Neural crest cell (in vitro differentiated cells): ENCODE measurements around the gene ARF3. TPM values are rescaled to one million over a fixed set of nuclear protein-coding genes. Genes with fewer than 3 reads are reported as not detected.

Experiments used
- DNase-seq: peaks from one replicate; pipeline ENCODE4 v3.0.0; 2021; ENCODE audit warnings: low read depth, mixed read lengths, low spot score
- H3K27ac Mint-ChIP-seq: one replicate; pipeline ENCODE4 v1.8.0; 2021; ENCODE audit warnings: mild to moderate bottlenecking, mixed read lengths; ENCODE audit not compliant: unreplicated experiment
- H3K27me3 Mint-ChIP-seq: 2 replicates; pipeline ENCODE4 v1.8.0; 2021; ENCODE audit warnings: low read depth, mild to moderate bottlenecking, mixed read lengths
- H3K36me3 Mint-ChIP-seq: 2 replicates; pipeline ENCODE4 v1.8.0; 2021; ENCODE audit warnings: low read depth, mild to moderate bottlenecking, mixed read lengths
- H3K4me1 Mint-ChIP-seq: 2 replicates; pipeline ENCODE4 v1.8.0; 2021; ENCODE audit warnings: mixed read lengths
- H3K4me3 Mint-ChIP-seq: one replicate; pipeline ENCODE4 v1.8.0; 2021; ENCODE audit warnings: mild to moderate bottlenecking, mixed read lengths
- H3K9me3 Mint-ChIP-seq: 2 replicates; pipeline ENCODE4 v1.8.0; 2021; ENCODE audit warnings: mixed read lengths
- total RNA-seq: library from RNA; stranded (reverse); gene quantifications from 2 replicates; pipeline ENCODE4 v1.2.1, GENCODE V29; 2021
- TF ChIP-seq, protein P1 (sequence below): fragments of 200-600 bp; sonication (generic); conservative IDR thresholded peaks from 2 replicates; pipeline ENCODE4 v1.5.0; 2021; ENCODE audit warnings: antibody characterized with exemption, mild to moderate bottlenecking

The ARF3 gene
- total RNA-seq, 1 donor from 2014 or later: 202 TPM

DNA sequence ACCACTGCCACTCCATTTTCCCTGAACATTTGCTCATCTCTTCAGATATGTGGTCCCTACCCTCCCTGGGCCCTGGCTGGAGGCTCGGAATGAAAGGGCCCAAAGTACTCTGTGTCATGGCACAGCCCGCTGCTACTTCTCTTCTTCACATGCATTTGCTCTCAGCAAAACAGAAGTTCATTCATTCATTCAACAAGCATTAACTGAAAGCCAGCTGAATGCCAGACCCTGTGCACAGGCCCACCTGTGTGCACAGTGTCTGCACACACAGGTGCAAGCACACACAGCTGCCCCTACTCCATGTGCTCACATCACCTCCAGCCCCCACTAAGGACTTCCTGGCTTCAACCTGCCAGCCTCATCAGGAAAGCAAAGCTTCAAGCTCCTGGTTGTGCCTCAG lies 28.6 kb upstream of the ARF3 start:
- Mint-ChIP-seq H3K27me3 (peaks cover 95% of the 10 kb centered on the region), H3K4me3 (no peak overlapping the region), H3K36me3 (no peaks in the 10 kb centered on the region), H3K27ac (no peak overlapping the region), H3K4me1 (peaks cover 30% of the 10 kb centered on the region), H3K9me3 (no peaks in the 10 kb centered on the region)
- no peak for DNase-seq
- TF ChIP-seq, protein P1, sequence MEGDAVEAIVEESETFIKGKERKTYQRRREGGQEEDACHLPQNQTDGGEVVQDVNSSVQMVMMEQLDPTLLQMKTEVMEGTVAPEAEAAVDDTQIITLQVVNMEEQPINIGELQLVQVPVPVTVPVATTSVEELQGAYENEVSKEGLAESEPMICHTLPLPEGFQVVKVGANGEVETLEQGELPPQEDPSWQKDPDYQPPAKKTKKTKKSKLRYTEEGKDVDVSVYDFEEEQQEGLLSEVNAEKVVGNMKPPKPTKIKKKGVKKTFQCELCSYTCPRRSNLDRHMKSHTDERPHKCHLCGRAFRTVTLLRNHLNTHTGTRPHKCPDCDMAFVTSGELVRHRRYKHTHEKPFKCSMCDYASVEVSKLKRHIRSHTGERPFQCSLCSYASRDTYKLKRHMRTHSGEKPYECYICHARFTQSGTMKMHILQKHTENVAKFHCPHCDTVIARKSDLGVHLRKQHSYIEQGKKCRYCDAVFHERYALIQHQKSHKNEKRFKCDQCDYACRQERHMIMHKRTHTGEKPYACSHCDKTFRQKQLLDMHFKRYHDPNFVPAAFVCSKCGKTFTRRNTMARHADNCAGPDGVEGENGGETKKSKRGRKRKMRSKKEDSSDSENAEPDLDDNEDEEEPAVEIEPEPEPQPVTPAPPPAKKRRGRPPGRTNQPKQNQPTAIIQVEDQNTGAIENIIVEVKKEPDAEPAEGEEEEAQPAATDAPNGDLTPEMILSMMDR: no peak

DNA sequence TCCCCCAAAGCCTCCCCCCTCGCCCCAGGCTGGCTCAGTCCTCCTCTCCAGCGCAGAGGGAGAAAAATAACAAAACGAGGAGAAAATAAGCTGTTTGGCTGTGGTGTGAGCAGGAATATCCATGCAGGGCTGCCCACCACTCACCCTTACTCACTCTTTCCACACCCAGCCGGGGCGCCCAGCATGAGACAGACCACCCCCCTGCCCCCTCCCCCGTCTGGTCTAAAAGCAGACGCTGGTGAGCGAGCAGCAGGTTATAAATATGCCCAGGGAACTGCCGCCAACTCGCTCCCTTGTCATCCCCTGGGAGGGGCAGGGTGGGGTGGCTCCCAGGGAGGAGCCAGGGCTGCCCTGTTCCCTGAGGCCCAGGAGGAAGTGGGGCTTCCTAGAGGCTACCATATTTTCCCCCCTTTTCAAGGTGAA lies 28.2 kb upstream of the ARF3 start:
- Mint-ChIP-seq H3K27ac (no peak overlapping the region), H3K27me3 (peaks cover 95% of the 10 kb centered on the region), H3K4me1 (peaks cover 31% of the 10 kb centered on the region), H3K9me3 (no peaks in the 10 kb centered on the region), H3K36me3 (no peaks in the 10 kb centered on the region), H3K4me3 (no peak overlapping the region)
- TF ChIP-seq, protein P1: no peak
- DNase-seq: no peak

DNA sequence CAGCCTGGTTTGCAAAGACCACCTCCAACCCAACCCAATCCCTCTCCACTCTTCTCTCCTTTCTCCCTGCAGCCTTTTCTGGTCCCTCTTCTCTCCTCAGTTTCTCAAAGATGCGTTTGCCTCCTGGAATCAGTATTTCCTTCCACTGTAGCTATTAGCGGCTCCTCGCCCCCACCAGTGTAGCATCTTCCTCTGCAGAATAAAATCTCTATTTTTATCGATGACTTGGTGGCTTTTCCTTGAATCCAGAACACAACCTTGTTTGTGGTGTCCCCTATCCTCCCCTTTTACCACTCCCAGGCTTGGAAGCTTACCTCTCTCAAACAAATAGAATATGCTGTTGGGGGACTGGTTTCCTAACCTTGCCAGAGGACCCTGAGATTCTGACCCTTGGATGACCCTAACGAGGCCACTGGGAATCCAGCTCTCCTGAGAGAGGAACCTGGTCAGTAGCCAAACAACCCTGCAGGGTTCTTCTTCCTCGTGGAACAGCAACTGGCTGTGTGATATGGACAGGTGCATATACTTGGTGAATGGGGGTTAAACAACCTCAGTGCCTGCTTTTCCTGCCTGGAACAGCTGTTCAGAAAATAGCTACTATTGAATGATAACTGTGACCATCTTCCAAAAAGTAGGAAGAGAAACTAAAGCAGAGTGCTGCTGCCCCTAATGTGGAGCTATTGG lies 25.3 kb upstream of the ARF3 start:
- TF ChIP-seq, protein P1: no peak
- DNase-seq: no peak
- Mint-ChIP-seq H3K4me1 (peaks cover 30% of the 10 kb centered on the region), H3K9me3 (no peaks in the 10 kb centered on the region), H3K27me3 (peaks cover 98% of the 10 kb centered on the region), H3K36me3 (no peaks in the 10 kb centered on the region), H3K27ac (no peak overlapping the region), H3K4me3 (peak overlapping the region; percentile 52)

DNA sequence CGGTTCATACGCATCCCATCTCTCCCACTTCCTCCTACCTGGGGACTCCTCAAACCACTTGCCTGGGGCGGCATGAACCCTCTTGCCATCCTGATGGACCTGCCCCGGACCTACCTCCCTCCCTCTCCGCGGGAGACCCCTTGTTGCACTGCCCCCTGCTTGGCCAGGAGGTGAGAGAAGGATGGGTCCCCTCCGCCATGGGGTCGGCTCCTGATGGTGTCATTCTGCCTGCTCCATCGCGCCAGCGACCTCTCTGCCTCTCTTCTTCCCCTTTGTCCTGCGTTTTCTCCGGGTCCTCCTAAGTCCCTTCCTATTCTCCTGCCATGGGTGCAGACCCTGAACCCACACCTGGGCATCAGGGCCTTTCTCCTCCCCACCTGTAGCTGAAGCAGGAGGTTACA lies 24.5 kb upstream of the ARF3 start:
- peaks cover 27% of the 10 kb centered on the region for H3K4me1 Mint-ChIP-seq
- H3K27ac Mint-ChIP-seq: no peak overlapping the region
- TF ChIP-seq, protein P1: no peak
- H3K36me3 Mint-ChIP-seq: no peaks in the 10 kb centered on the region
- H3K27me3 Mint-ChIP-seq: peaks cover 98% of the 10 kb centered on the region
- peak overlapping the region; percentile 64 for H3K4me3 Mint-ChIP-seq
- no peak for DNase-seq
- H3K9me3 Mint-ChIP-seq: no peaks in the 10 kb centered on the region

DNA sequence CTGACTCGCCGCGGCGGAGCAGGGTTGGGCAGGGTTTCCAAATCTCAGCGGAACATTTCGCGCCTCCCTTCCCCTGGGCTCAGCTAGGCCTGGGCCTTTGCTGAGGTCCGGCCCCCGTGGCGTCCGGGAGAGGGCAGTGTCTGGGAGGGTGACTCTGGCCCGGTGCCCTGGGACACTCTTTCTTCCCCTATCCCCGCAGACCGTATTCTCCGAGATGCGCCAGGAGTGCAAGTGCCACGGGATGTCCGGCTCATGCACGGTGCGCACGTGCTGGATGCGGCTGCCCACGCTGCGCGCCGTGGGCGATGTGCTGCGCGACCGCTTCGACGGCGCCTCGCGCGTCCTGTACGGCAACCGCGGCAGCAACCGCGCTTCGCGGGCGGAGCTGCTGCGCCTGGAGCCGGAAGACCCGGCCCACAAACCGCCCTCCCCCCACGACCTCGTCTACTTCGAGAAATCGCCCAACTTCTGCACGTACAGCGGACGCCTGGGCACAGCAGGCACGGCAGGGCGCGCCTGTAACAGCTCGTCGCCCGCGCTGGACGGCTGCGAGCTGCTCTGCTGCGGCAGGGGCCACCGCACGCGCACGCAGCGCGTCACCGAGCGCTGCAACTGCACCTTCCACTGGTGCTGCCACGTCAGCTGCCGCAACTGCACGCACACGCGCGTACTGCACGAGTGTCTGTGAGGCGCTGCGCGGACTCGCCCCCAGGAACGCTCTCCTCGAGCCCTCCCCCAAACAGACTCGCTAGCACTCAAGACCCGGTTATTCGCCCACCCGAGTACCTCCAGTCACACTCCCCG lies 23.9 kb upstream of the ARF3 start:
- Mint-ChIP-seq H3K9me3 (no peaks in the 10 kb centered on the region), H3K4me3 (peak overlapping the region; percentile 65), H3K27me3 (peaks cover 99% of the 10 kb centered on the region), H3K4me1 (peaks cover 27% of the 10 kb centered on the region), H3K36me3 (no peaks in the 10 kb centered on the region), H3K27ac (no peak overlapping the region)
- TF ChIP-seq, protein P1: no peak
- no peak for DNase-seq
